ENCODE data around the gene NACC1. TPM values are rescaled to one million over a fixed set of nuclear protein-coding genes. Genes with fewer than 3 reads are reported as not detected.

NACC1 gene
- total and polyA plus RNA-seq, 12 donors: 12.4 to 67.0 (median 40.1) TPM

DNA sequence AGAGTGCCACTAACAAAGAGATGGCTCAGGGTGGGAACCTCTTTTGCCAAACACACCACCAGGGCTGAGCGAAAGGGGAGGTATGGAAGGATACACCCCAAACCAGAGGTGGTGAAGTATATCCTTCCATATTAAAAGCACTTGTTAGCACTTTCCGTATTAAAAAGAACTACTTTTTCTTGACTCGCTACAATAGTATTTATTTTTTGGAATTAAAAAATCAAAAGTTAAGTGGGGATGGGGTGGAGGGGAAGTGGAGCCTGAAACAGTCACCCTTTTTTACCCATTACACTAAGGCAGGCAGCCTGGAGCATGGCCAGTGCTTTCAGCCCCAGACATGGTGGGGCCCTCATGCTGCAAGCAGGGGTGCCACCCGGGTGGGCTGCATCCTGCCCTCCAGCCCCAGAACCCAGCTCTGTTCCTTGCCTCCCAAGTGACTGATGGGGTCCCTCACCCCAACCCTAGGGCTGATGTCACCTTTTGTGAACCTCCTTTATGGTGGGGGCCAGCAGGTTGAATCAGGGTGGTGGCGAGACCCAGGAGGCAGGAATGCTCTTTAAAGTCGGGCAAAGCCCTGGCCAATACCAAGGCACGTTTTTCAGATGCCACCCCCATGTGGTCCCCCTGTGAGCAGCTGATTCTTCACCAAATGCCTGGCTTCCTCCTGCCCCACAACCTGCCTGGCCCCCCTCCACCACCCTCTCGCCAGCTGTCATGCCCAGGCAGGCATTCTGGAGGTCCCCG, 46.4 kb upstream of the NACC1 start:
- H3K4me1 ChIP-seq (replicated peaks in 1 of 2): no peaks in the 10 kb centered on the region
- H3K36me3 ChIP-seq (replicated peaks in 1 of 2): peaks cover 0 to 6% of the 10 kb centered on the region in 2 donors
- intact Hi-C loops (cut with DNase I): no loop called here
- H3K27ac ChIP-seq: no peak overlapping the region
- H3K4me3 ChIP-seq: no peak overlapping the region
- DNase-seq: no peak
- no peak for TF ChIP-seq POLR2A (IDR thresholded peaks at IDR 0.05)
- 71 to 84% (median 77%) methylated on average over 8 to 9 of the region's 9 CpGs for WGBS, 4 donors
- H3K9me3 ChIP-seq (replicated peaks in 1 of 3): no peaks in the 10 kb centered on the region
- H3K27me3 ChIP-seq: no peaks in the 10 kb centered on the region

DNA sequence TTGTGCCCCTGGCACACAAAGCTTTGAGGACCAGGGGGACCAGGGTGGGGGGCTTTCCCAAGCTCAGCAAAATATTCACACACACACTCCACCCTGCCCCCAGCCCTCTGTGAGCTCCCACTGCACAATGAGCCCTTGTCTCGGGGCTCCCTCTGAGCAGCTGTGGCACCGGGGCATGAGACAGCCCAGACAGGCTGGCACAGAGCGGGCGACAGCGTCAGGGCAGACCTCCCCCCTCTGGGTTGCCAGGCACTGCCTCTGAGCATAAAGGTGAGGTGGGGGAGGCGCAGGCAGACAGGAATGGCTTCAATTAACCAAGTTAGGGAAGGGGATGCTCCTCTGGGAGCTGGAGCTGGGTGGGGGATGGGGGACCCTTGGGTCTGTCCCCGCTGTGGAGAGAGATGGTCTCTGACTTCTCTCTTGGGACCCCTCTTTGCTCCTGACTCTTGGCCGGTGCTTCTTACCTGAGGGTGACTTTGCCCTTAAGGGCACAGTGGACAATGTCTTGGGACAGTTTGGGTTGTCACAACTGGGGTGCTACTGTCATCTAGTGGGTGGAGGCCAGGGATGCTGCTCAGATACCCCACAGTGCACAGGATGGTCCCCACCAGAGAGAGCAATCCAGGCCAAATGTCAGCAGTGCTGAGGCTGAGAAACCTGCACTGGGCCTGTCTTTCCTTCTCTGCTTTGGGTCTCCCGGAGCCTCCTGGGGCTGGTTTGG, 45.7 kb upstream of the NACC1 start:
- Histone ChIP-seq H3K27ac (no peak overlapping the region), H3K4me1 (replicated peaks in 1 of 2) (no peaks in the 10 kb centered on the region)

DNA sequence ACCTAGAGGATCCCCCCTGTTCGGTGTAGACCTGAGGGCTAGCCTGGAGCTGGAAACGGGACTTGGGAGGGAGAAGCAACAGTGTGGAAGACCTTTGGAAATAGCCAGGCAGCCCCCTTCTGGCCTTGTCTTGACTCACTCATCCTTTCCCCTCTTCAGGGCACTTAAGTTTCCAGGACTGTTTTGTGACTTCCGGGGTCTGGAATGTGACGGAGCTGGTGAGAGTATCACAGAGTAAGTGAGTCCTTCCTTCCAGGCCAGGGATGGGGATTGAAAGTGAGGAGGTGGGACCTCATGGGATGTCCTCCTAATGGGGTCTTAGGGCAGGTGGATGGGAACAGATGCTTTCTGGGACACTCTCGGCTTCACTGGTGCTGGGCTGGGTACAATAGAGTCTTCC, 44.8 kb upstream of the NACC1 start:
- no peaks in the 10 kb centered on the region for H3K27me3 ChIP-seq
- intact Hi-C loops (cut with DNase I): no loop called here
- H3K4me3 ChIP-seq: no peak overlapping the region
- 92 to 93% (median 92%) methylated on average over 4 to 5 of the region's 5 CpGs for WGBS, 4 donors
- TF ChIP-seq, protein P1, sequence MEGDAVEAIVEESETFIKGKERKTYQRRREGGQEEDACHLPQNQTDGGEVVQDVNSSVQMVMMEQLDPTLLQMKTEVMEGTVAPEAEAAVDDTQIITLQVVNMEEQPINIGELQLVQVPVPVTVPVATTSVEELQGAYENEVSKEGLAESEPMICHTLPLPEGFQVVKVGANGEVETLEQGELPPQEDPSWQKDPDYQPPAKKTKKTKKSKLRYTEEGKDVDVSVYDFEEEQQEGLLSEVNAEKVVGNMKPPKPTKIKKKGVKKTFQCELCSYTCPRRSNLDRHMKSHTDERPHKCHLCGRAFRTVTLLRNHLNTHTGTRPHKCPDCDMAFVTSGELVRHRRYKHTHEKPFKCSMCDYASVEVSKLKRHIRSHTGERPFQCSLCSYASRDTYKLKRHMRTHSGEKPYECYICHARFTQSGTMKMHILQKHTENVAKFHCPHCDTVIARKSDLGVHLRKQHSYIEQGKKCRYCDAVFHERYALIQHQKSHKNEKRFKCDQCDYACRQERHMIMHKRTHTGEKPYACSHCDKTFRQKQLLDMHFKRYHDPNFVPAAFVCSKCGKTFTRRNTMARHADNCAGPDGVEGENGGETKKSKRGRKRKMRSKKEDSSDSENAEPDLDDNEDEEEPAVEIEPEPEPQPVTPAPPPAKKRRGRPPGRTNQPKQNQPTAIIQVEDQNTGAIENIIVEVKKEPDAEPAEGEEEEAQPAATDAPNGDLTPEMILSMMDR (IDR thresholded peaks at IDR 0.05): no peak
- TF ChIP-seq POLR2A (IDR thresholded peaks at IDR 0.05): no peak
- no peaks in the 10 kb centered on the region for H3K9me3 ChIP-seq (replicated peaks in 1 of 3)
- H3K4me1 ChIP-seq (replicated peaks in 1 of 2): no peaks in the 10 kb centered on the region
- no peak overlapping the region for H3K27ac ChIP-seq
- DNase-seq: no peak
- H3K36me3 ChIP-seq (replicated peaks in 1 of 2): peaks cover 0 to 6% of the 10 kb centered on the region in 2 donors

More for the DNA sequence above, 45.7 kb upstream of the NACC1 start:
- no peak for DNase-seq
- no peak for TF ChIP-seq POLR2A (IDR thresholded peaks at IDR 0.05)
- TF ChIP-seq, protein P1 (IDR thresholded peaks at IDR 0.05): no peak
- no peaks in the 10 kb centered on the region for H3K9me3 ChIP-seq (replicated peaks in 1 of 3)
- intact Hi-C loops (cut with DNase I): no loop called here
- no peaks in the 10 kb centered on the region for H3K27me3 ChIP-seq
- 84 to 100% (median 91%) methylated on average over 3 to 9 of the region's 9 CpGs for WGBS, 4 donors
- H3K4me3 ChIP-seq: no peak overlapping the region
- peaks cover 0 to 6% of the 10 kb centered on the region in 2 donors for H3K36me3 ChIP-seq (replicated peaks in 1 of 2)

GRCh38 chr19:13074378-13074777, 43.7 kb upstream of the NACC1 start:
- WGBS, 4 donors: 86 to 91% (median 87%) methylated on average over 4 of the region's 4 CpGs
- no peak for TF ChIP-seq POLR2A (IDR thresholded peaks at IDR 0.05)
- TF ChIP-seq, protein P1 (IDR thresholded peaks at IDR 0.05): no peak
- Histone ChIP-seq H3K27ac (no peak overlapping the region), H3K36me3 (replicated peaks in 1 of 2) (peaks cover 0 to 6% of the 10 kb centered on the region in 2 donors), H3K9me3 (replicated peaks in 1 of 3) (no peaks in the 10 kb centered on the region), H3K4me1 (replicated peaks in 1 of 2) (no peaks in the 10 kb centered on the region), H3K4me3 (no peak overlapping the region), H3K27me3 (no peaks in the 10 kb centered on the region)
- no peak for DNase-seq
- intact Hi-C loops (cut with DNase I): no loop called here

Measured in adrenal gland (tissue), 12 donors.